AG04450 (cell line): ENCODE data around the gene PRPF38A. TPM values are rescaled to one million over a fixed set of nuclear protein-coding genes. Genes with fewer than 3 reads are reported as not detected.

Source experiments
- CTCF ChIA-PET: fragments of 300-600, 350-600 bp; formaldehyde crosslinking; extraction: SDS; loops from one replicate; lab custom pipeline; 2022; ENCODE audit warnings: antibody characterized with exemption, inconsistent platforms; lab: Charles Lee
- POLR2A ChIA-PET: fragments of 350-600 bp; formaldehyde crosslinking; extraction: SDS; loops from one replicate; lab custom pipeline; 2021; ENCODE audit warnings: antibody characterized with exemption, inconsistent platforms; lab: Yijun Ruan, JAX
- DNase-seq: peaks from one replicate; pipeline ENCODE4 v3.0.0-alpha.2; 2011; ENCODE audit warnings: low read depth, low spot score
- H3K27ac ChIP-seq: one replicate; pipeline ENCODE4 v1.5.1; 2012; ENCODE audit warnings: low read depth, low read length, control low read depth
- H3K27me3 ChIP-seq: one replicate; pipeline ENCODE4 v1.6.0; 2012; ENCODE audit warnings: low read length; ENCODE audit not compliant: control insufficient read depth, insufficient read depth
- H3K4me3 ChIP-seq: 2 replicates; pipeline ENCODE4 v1.5.1; 2011; ENCODE audit warnings: mild to moderate bottlenecking, low read depth, low read length, control low read depth
- H3K9me3 ChIP-seq: 2 replicates; pipeline ENCODE4 v1.5.1; 2012; ENCODE audit warnings: low read length; ENCODE audit not compliant: control insufficient read depth, insufficient read depth
- polyA plus RNA-seq: library from polyadenylated mRNA; depleted of rRNA; stranded (reverse); fragments of >200 nt; gene quantifications from 2 replicates; pipeline ENCODE4 v1.2.3, GENCODE V29; 2011; rRNA removed
- TF ChIP-seq, protein P1 (sequence below): IDR thresholded peaks from 2 replicates; pipeline ENCODE4 v1.5.1; 2011; ENCODE audit warnings: low read depth, low read length, control low read depth, inconsistent platforms

PRPF38A gene
- polyA plus RNA-seq, 1 experiment, result 26.7 TPM

DNA sequence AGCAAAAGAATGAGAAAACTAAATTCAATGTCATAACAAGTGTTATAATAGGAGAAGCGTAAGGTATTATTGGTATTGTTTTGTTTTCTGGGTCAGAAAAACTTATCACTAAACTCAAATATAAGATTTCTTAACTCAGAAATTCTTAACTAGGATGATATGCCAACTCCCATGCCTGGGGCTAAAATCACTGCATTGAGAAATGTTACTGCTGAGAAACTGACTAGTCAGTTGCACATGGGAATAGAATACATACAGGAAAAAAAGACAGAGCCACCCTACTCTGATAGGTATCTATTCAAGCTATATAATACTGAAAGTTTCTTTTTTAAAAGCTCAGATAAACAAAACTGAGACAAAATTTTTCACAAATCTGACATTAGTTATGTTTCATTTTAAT lies 56.3 kb downstream of the PRPF38A start:
- Histone ChIP-seq H3K27me3 (no peaks in the 10 kb centered on the region), H3K9me3 (0 out of 2 replicates have a peak, but pooled peaks cover 3% of the 10 kb centered on the region), H3K4me3 (no peak overlapping the region), H3K27ac (no peak overlapping the region)
- POLR2A ChIA-PET, result interaction anchor here (1.1 kb wide), 1 partner anchor 92 kb away, joined by 4 read pairs; the partner anchor contains the start of gene TUT4
- TF ChIP-seq, protein P1, sequence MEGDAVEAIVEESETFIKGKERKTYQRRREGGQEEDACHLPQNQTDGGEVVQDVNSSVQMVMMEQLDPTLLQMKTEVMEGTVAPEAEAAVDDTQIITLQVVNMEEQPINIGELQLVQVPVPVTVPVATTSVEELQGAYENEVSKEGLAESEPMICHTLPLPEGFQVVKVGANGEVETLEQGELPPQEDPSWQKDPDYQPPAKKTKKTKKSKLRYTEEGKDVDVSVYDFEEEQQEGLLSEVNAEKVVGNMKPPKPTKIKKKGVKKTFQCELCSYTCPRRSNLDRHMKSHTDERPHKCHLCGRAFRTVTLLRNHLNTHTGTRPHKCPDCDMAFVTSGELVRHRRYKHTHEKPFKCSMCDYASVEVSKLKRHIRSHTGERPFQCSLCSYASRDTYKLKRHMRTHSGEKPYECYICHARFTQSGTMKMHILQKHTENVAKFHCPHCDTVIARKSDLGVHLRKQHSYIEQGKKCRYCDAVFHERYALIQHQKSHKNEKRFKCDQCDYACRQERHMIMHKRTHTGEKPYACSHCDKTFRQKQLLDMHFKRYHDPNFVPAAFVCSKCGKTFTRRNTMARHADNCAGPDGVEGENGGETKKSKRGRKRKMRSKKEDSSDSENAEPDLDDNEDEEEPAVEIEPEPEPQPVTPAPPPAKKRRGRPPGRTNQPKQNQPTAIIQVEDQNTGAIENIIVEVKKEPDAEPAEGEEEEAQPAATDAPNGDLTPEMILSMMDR, result no peak
- no peak for DNase-seq
- CTCF ChIA-PET, result interaction anchor here (1.2 kb wide), 1 partner anchor 11 kb away, joined by 3 read pairs; no protein-coding TSS in a partner anchor

DNA sequence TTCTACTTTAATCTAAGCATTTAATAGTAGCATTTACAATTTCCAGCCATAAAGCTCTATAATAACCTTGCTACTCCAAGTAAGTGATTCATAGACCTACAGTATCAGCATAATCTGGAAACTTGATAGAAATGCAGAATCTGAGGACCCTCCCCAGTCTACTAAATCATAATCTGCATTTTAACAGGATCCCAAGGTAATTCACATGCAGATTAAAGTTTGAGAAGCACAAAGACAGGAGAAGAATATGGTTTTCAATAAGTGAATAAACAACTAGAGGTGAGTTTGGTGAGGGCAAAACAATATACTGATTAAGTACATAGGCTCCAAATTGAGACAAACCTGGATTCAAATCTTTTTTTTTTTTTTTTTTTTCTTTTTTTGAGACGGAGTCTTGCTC lies 57.4 kb downstream of the PRPF38A start:
- DNase-seq, result no peak
- no peaks in the 10 kb centered on the region for H3K27me3 ChIP-seq
- no peak overlapping the region for H3K4me3 ChIP-seq
- ChIA-PET POLR2A (no interaction called here), CTCF (no interaction called here)
- H3K27ac ChIP-seq, result no peak overlapping the region
- H3K9me3 ChIP-seq, result no peaks in the 10 kb centered on the region
- TF ChIP-seq, protein P1, result no peak

DNA sequence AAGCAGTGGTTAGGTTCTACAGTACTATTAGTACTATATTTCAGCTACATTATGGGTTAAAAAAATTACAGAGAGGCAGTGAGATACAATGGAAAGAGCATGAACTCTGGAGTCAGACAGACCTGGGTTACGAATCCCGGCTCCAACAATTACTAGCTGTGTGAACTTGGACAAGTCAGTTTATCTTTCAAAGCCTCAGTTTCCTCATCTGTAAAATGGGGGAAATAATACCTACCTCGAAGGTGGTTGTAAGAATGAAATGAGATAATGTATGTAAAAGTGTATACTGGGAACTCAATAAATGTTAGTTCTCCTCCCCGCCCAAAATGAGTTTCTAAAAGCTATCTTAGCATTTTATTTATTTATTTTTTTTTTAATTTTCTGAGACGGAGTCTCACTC lies 59.5 kb downstream of the PRPF38A start:
- ChIA-PET CTCF (no interaction called here), POLR2A (no interaction called here)
- Histone ChIP-seq H3K27me3 (no peaks in the 10 kb centered on the region), H3K9me3 (no peaks in the 10 kb centered on the region), H3K4me3 (no peak overlapping the region), H3K27ac (no peak overlapping the region)
- DNase-seq, result no peak
- TF ChIP-seq, protein P1, result no peak

DNA sequence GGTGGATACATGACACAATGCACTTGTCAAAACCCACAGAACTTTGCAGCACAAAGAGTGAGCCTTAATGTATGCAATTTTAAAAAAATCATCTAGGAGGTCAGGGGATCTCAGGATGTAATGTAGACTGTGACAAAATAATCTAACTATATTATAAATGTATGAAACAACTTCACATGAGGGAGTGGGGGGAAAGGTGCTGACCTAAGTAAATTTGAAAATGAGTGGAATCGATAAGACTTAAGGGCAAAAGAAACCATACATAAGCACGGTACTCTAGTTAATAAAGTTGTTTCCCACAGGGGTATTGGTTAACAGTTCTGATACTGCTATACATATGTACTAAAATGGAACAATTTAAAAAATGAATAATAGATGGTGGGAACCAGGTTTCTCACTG lies 64.7 kb downstream of the PRPF38A start:
- CTCF ChIA-PET, result no interaction called here
- POLR2A ChIA-PET, result no interaction called here
- H3K9me3 ChIP-seq, result no peaks in the 10 kb centered on the region
- no peak overlapping the region for H3K27ac ChIP-seq
- H3K27me3 ChIP-seq, result no peaks in the 10 kb centered on the region
- no peak for DNase-seq
- no peak overlapping the region for H3K4me3 ChIP-seq
- TF ChIP-seq, protein P1, result no peak

Other genes starting within 250 kb of the PRPF38A start
- 9.7 and 11.7 TPM in 2 replicates for gene CC2D1B, start 38.4 kb upstream of the PRPF38A start, polyA plus RNA-seq
- 2.1 and 2.3 TPM in 2 replicates for gene ORC1, start 179 bp upstream of the PRPF38A start, polyA plus RNA-seq
- 29.3 and 30.0 TPM in 2 replicates for gene TUT4, start 148.5 kb downstream of the PRPF38A start, polyA plus RNA-seq
- 14.1 and 16.9 TPM in 2 replicates for gene GPX7, start 197.8 kb downstream of the PRPF38A start, polyA plus RNA-seq
- gene SHISAL2A, start 228.6 kb downstream of the PRPF38A start, polyA plus RNA-seq, result not detected in 2 replicates